GM12865 (cell line): ENCODE data around the gene COL17A1.

Source experiments
- DNase-seq: peaks from one replicate; pipeline ENCODE4 v3.0.0; 2010; ENCODE audit warnings: low read depth
- H3K4me3 ChIP-seq: 2 replicates; pipeline ENCODE4 v1.5.1; 2011; ENCODE audit warnings: mild to moderate bottlenecking, low read depth, low read length, control low read depth
- TF ChIP-seq, protein P1 (sequence below): IDR thresholded peaks from 2 replicates; pipeline ENCODE4 v1.5.1; 2011; ENCODE audit warnings: low read length, control low read depth, low read depth, inconsistent platforms; ENCODE audit not compliant: insufficient read depth; ENCODE audit errors: missing control alignments

The COL17A1 gene

DNA sequence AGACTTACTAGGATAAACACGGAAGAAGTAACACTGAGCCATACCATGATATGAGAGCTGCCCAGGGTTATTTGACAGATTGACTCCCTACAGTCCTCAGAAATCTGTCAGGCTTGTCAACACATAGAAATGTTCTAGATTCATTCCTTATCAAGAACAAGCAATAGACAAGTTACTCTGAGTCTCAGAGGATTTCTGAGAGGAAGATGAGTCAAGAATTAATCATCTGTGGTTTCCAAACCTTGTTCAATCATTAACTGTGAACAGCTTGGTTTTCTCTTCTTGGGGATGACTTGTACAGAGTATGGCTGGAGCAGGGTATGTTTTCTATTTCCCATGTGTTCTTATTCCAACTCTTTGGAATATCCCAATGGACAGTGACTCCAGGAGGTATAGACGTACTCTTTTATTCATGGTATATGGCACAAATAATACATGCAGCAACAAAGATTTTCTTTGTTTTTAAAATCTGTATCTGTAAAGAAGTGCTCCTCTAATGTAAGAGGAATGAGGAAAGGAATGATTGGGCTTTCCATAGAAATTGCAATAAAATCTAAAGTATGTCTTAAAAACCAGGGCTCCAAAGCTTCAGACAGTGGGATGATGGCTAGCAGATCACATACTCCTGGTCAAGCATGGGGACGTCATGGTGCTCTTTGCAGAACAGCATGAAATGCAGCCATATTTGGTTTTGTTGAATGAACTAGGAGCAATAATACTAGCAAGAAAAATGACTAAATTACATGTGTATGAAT lies 24.4 kb upstream of the COL17A1 start:
- TF ChIP-seq, protein P1, sequence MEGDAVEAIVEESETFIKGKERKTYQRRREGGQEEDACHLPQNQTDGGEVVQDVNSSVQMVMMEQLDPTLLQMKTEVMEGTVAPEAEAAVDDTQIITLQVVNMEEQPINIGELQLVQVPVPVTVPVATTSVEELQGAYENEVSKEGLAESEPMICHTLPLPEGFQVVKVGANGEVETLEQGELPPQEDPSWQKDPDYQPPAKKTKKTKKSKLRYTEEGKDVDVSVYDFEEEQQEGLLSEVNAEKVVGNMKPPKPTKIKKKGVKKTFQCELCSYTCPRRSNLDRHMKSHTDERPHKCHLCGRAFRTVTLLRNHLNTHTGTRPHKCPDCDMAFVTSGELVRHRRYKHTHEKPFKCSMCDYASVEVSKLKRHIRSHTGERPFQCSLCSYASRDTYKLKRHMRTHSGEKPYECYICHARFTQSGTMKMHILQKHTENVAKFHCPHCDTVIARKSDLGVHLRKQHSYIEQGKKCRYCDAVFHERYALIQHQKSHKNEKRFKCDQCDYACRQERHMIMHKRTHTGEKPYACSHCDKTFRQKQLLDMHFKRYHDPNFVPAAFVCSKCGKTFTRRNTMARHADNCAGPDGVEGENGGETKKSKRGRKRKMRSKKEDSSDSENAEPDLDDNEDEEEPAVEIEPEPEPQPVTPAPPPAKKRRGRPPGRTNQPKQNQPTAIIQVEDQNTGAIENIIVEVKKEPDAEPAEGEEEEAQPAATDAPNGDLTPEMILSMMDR = no peak
- H3K4me3 ChIP-seq = no peak overlapping the region
- DNase-seq = no peak

DNA sequence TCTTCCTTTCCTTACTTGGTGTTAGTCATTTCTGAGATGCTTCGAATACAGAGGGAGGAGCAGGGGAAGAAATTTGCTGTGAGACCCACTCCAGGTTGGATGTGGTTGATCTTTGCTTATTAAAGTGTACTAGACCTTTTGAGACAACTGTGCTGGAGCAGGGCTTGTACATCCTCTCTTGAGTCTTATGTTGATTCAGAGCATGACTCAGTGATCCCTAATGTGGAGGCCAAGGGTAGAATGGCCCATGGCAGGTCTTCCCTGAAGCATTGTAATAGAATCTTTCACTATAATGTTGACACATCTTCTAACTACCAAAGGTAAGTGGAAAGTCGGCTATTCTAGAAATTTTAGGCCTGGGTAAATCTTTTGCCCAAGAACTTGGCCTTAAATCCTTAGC lies 19.2 kb upstream of the COL17A1 start:
- TF ChIP-seq, protein P1 = no peak
- DNase-seq = no peak
- no peak overlapping the region for H3K4me3 ChIP-seq

DNA sequence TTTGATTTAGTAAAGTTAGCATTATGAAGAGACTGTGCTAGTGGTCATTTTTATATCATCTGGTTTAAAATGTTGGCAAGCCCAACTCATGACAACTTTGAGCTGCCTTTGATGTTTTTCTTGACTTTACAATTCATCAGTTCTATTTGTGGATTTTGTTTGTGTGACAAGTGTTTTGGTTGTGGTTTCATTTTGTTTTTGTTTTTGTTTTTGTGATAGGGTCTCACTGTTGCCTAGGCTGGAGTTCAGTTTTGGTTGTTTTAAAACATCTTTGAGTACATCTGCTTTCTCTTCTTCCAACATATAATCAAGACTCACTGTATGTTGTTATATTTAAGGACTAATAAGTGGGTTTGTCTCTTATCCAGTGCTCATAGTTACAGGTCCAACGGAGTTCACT lies 18.7 kb upstream of the COL17A1 start:
- TF ChIP-seq, protein P1 = no peak
- no peak overlapping the region for H3K4me3 ChIP-seq
- DNase-seq = peak; percentile 27

DNA sequence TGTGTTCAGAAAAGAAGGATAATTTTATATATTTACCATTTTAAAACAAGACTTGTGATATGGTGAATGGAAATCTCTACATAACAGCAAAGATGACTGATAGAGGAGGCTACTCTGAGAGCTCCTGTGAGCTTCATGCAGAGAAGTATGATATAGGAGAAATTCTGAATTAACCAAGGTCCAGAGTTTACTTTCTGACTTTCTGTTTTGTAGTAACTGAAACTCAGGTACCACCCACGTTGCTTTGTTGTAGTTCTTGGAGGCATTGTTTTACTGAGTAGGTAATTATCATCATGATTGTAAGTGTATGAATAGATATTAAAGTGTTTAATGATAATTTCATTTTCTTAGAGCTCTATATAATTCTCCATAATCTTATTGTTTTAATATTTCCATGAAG lies 18.3 kb upstream of the COL17A1 start:
- DNase-seq = peak; percentile 16
- TF ChIP-seq, protein P1 = no peak
- no peak overlapping the region for H3K4me3 ChIP-seq

DNA sequence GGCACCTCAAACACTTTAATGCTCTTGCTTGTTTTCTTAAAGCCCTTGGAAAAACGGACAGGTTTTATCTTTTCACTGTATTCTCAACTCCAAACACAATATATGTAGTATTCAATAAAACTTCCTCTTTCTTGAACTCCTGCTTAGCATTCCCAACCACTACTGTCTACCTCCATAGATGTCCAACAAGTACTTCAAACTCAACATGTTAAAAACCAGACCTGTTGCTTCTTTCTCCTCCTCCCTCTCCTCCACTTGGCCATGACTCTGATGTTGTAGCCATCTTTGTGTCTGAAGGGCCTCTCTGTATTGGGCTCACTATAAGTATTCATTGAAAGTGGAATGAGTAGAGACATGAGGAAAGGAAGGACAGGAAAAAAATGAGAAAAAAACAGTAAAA lies 16.2 kb upstream of the COL17A1 start:
- DNase-seq = no peak
- no peak overlapping the region for H3K4me3 ChIP-seq
- TF ChIP-seq, protein P1 = no peak

DNA sequence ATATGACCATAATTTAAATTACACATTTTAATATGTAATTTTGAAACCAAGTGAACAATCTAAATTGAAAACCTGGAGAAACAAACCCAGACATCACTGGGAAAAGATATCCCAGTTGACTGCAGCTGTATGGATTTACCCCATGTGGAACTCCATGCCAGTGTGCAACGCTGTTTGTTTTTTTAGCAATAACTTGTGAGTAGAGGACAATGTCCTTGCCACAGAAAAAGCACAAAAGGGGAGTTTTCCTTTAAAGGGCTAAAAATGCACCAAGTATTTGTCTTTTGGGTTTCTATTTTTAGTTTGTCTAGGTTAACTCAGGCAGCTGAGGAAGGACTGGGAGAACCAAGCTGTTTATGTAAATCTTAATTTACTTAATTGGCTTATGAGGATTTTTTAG lies 15.1 kb upstream of the COL17A1 start:
- no peak for DNase-seq
- TF ChIP-seq, protein P1 = no peak
- H3K4me3 ChIP-seq = no peak overlapping the region

DNA sequence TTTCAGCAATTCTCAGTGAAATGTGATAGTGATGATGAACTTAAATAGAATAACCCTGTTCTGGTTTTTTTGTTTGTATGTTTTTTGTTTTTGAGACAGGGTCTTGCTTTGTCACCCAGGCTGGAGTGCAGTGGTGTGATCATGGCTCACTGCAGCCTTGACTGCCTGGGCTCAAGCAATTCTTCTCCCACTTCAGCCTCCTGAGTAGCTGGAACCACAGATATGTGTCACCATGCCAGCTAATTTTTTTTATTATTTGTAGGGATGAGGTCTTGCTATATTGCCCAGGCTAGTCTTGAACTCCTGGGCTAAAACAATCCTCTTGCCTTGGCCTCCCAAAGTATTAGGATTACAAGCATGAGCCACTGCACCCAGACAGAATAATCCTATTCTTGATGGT lies 14.3 kb upstream of the COL17A1 start:
- no peak for DNase-seq

More for the DNA sequence above, 14.3 kb upstream of the COL17A1 start:
- H3K4me3 ChIP-seq = no peak overlapping the region
- TF ChIP-seq, protein P1 = no peak
